ENCODE data around the gene WIPF2.

The WIPF2 gene

DNA sequence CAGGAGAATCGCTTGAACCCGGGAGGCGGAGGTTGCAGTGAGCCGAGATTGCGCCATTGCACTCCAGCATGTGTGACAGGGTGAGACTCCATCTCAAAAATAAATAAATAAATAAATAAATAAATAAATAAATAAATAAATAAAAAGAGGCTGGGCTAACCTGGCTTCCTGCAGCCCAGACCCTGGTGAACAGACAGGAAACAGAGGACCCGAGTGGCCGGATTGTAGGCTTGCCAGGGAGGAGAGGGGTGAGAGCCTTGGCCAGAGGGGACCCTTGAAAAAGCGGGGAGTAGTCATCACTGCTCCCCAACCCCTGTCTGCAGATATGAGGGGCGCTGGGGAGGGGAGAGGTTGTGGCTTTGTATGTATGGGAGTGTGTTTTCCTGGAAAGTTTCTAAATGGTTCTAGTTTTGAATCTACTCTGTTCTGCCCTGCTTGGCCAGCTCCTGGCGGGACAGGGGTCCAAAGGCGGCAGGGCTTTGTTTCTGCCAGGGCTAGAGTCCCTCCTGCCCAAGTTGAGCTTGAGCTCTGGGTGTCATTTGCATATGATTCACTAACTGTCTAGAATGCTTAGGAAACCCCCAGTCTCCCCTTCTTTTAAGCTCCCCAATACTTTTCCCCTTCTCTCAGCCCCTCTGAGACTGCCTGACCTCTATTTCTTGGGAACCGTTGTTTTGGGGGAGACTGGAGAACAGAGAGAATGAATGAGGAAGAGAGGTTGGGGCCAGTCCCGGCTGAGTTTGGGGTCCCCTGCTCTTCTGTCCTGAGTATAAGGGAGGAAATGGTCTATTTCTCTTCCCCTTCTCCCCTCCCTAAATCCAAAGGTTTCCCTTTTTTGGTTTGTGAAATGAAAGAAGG is 106.3 kb downstream of the WIPF2 start (continued):
- TF ChIP-seq, protein P1, sequence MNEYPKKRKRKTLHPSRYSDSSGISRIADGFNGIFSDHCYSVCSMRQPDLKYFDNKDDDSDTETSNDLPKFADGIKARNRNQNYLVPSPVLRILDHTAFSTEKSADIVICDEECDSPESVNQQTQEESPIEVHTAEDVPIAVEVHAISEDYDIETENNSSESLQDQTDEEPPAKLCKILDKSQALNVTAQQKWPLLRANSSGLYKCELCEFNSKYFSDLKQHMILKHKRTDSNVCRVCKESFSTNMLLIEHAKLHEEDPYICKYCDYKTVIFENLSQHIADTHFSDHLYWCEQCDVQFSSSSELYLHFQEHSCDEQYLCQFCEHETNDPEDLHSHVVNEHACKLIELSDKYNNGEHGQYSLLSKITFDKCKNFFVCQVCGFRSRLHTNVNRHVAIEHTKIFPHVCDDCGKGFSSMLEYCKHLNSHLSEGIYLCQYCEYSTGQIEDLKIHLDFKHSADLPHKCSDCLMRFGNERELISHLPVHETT (tag by site-specific recombination; IDR thresholded peaks at IDR 0.05): peak; percentile 88
- 0 out of 2 replicates have a peak, but pooled peaks have one; percentile 45 for TF ChIP-seq ZNF341 (tag by site-specific recombination; IDR thresholded peaks at IDR 0.05; ENCODE audit: low read depth)
- peak; percentile 94 for TF ChIP-seq ZNF664 (tag by site-specific recombination; IDR thresholded peaks at IDR 0.05)
- TF ChIP-seq, protein P2, sequence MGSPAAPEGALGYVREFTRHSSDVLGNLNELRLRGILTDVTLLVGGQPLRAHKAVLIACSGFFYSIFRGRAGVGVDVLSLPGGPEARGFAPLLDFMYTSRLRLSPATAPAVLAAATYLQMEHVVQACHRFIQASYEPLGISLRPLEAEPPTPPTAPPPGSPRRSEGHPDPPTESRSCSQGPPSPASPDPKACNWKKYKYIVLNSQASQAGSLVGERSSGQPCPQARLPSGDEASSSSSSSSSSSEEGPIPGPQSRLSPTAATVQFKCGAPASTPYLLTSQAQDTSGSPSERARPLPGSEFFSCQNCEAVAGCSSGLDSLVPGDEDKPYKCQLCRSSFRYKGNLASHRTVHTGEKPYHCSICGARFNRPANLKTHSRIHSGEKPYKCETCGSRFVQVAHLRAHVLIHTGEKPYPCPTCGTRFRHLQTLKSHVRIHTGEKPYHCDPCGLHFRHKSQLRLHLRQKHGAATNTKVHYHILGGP (tag by site-specific recombination; IDR thresholded peaks at IDR 0.05): no peak
- TF ChIP-seq ZNF174 (tag by site-specific recombination; IDR thresholded peaks at IDR 0.05): no peak
- TF ChIP-seq ZNF335 (tag by site-specific recombination; conservative IDR thresholded peaks at IDR 0.05): no peak
- TF ChIP-seq ZNF623 (tag by site-specific recombination; IDR thresholded peaks at IDR 0.05): peak; percentile 88
- no peak for TF ChIP-seq ZBTB20 (tag by site-specific recombination; IDR thresholded peaks at IDR 0.05)
- TF ChIP-seq ZNF404 (tag by site-specific recombination; IDR thresholded peaks at IDR 0.05): peak; percentile 95
- TF ChIP-seq ZNF175 (tag by site-specific recombination; IDR thresholded peaks at IDR 0.05): no peak
- TF ChIP-seq REPIN1 (tag by site-specific recombination; IDR thresholded peaks at IDR 0.05; ENCODE audit: low read depth): no peak; the same call in 1 of the 2 replicates
- TF ChIP-seq TRIM28 (IDR thresholded peaks at IDR 0.05; ENCODE audit: borderline replicate concordance, low read length): no peak
- no peak for TF ChIP-seq ZNF624 (tag by site-specific recombination; IDR thresholded peaks at IDR 0.05)
- TF ChIP-seq ZFHX2 (tag by site-specific recombination; conservative IDR thresholded peaks at IDR 0.05): no peak
- TF ChIP-seq ZNF211 (tag by site-specific recombination; IDR thresholded peaks at IDR 0.05; ENCODE audit: low read depth): no peak
- TF ChIP-seq ZNF501 (tag by site-specific recombination; IDR thresholded peaks at IDR 0.05): peak; percentile 74; the same call in 1 of the 2 replicates
- no peak for TF ChIP-seq ZNF473 (tag by site-specific recombination; IDR thresholded peaks at IDR 0.05)
- no peak for TF ChIP-seq SCRT1 (tag by site-specific recombination; IDR thresholded peaks at IDR 0.05; ENCODE audit: borderline replicate concordance)
- no peak for TF ChIP-seq ZNF48 (tag by site-specific recombination; IDR thresholded peaks at IDR 0.05)
- no peak for TF ChIP-seq ZNF169 (tag by site-specific recombination; IDR thresholded peaks at IDR 0.05)
- peak; percentile 88; the same call in 1 of the 2 replicates for TF ChIP-seq ZNF354C (tag by site-specific recombination; IDR thresholded peaks at IDR 0.05; ENCODE audit: borderline replicate concordance, low read depth)
- no peak for TF ChIP-seq SP7 (tag by site-specific recombination; IDR thresholded peaks at IDR 0.05)
- TF ChIP-seq, protein P3, sequence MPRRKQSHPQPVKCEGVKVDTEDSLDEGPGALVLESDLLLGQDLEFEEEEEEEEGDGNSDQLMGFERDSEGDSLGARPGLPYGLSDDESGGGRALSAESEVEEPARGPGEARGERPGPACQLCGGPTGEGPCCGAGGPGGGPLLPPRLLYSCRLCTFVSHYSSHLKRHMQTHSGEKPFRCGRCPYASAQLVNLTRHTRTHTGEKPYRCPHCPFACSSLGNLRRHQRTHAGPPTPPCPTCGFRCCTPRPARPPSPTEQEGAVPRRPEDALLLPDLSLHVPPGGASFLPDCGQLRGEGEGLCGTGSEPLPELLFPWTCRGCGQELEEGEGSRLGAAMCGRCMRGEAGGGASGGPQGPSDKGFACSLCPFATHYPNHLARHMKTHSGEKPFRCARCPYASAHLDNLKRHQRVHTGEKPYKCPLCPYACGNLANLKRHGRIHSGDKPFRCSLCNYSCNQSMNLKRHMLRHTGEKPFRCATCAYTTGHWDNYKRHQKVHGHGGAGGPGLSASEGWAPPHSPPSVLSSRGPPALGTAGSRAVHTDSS (tag by site-specific recombination; IDR thresholded peaks at IDR 0.05): no peak
- TF ChIP-seq, protein P4, sequence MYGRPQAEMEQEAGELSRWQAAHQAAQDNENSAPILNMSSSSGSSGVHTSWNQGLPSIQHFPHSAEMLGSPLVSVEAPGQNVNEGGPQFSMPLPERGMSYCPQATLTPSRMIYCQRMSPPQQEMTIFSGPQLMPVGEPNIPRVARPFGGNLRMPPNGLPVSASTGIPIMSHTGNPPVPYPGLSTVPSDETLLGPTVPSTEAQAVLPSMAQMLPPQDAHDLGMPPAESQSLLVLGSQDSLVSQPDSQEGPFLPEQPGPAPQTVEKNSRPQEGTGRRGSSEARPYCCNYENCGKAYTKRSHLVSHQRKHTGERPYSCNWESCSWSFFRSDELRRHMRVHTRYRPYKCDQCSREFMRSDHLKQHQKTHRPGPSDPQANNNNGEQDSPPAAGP (tag by site-specific recombination; IDR thresholded peaks at IDR 0.05): no peak
- TF ChIP-seq, protein P5, sequence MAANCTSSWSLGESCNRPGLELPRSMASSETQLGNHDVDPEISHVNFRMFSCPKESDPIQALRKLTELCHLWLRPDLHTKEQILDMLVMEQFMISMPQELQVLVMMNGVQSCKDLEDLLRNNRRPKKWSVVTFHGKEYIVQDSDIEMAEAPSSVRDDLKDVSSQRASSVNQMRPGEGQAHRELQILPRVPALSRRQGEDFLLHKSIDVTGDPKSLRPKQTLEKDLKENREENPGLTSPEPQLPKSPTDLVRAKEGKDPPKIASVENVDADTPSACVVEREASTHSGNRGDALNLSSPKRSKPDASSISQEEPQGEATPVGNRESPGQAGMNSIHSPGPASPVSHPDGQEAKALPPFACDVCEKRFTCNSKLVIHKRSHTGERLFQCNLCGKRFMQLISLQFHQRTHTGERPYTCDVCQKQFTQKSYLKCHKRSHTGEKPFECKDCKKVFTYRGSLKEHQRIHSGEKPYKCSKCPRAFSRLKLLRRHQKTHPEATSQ (tag by site-specific recombination; IDR thresholded peaks at IDR 0.05): no peak
- peak; percentile 92; the same call in 1 of the 2 replicates for TF ChIP-seq ZNF140 (tag by site-specific recombination; IDR thresholded peaks at IDR 0.05)
- no peak for TF ChIP-seq GLIS2 (tag by site-specific recombination; IDR thresholded peaks at IDR 0.05)
- TF ChIP-seq ZNF555 (tag by site-specific recombination; conservative IDR thresholded peaks at IDR 0.05): no peak
- TF ChIP-seq, protein P6, sequence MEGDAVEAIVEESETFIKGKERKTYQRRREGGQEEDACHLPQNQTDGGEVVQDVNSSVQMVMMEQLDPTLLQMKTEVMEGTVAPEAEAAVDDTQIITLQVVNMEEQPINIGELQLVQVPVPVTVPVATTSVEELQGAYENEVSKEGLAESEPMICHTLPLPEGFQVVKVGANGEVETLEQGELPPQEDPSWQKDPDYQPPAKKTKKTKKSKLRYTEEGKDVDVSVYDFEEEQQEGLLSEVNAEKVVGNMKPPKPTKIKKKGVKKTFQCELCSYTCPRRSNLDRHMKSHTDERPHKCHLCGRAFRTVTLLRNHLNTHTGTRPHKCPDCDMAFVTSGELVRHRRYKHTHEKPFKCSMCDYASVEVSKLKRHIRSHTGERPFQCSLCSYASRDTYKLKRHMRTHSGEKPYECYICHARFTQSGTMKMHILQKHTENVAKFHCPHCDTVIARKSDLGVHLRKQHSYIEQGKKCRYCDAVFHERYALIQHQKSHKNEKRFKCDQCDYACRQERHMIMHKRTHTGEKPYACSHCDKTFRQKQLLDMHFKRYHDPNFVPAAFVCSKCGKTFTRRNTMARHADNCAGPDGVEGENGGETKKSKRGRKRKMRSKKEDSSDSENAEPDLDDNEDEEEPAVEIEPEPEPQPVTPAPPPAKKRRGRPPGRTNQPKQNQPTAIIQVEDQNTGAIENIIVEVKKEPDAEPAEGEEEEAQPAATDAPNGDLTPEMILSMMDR (tag by site-specific recombination; IDR thresholded peaks at IDR 0.05): no peak
- TF ChIP-seq, protein P7, sequence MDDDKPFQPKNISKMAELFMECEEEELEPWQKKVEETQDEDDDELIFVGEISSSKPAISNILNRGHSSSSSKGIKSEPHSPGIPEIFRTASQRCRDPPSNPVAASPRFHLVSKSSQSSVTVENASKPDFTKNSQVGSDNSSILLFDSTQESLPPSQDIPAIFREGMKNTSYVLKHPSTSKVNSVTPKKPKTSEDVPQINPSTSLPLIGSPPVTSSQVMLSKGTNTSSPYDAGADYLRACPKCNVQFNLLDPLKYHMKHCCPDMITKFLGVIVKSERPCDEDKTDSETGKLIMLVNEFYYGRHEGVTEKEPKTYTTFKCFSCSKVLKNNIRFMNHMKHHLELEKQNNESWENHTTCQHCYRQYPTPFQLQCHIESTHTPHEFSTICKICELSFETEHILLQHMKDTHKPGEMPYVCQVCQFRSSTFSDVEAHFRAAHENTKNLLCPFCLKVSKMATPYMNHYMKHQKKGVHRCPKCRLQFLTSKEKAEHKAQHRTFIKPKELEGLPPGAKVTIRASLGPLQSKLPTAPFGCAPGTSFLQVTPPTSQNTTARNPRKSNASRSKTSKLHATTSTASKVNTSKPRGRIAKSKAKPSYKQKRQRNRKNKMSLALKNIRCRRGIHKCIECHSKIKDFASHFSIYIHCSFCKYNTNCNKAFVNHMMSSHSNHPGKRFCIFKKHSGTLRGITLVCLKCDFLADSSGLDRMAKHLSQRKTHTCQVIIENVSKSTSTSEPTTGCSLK (tag by site-specific recombination; IDR thresholded peaks at IDR 0.05): no peak
